NCI-H1930 (cell line): ENCODE data around the gene KCNB1.

ENCODE experiments used
- DNase-seq, 2 experiments: peaks; one replicate each; lab custom pipeline; 2025; lab: John Stamatoyannopoulos, UW

Gene KCNB1

GRCh38 chr20:49351775-49352174 is 130.7 kb downstream of the KCNB1 start:
- no peak for DNase-seq

GRCh38 chr20:49349694-49350252 is 132.7 kb downstream of the KCNB1 start:
- no peak for DNase-seq

DNA sequence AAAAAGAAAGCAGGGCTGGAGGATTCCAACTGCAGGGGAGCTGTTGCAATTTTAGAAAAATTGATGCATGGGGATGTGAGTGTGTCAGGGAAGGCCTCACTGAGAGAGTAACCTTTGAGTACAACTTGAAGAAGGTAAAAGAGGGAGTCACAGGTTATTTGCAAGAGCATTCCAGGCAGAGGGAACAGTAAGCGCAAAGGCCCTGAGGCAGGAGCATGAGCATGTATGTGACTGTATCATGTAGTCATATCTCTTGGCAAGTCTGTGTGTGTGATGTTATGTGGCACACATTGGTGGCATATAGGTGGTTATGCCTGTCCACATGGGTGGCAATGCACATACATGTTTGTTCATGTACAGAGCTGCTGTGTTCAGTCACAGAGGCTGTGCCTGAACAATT is 133.4 kb downstream of the KCNB1 start:
- DNase-seq, result no peak

DNA sequence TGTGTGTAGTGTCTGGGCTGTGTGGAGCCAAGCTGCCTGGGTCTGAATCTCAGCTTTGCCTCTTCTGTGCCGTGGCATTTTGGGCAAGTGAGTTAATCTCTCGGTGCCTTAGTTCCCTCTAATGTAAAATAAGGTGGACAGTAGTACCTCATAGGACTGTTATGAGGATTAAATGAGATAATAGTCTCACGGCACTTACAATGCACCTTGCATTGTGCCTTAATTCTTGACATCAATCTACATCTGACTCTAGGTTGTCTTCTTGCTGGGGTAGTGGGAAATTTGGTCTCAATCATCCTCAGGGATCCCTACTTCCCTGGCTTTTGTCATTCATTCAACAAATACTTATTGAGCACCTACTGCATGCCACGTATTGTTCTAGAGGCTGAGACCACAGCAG is 133.9 kb downstream of the KCNB1 start:
- no peak for DNase-seq

DNA sequence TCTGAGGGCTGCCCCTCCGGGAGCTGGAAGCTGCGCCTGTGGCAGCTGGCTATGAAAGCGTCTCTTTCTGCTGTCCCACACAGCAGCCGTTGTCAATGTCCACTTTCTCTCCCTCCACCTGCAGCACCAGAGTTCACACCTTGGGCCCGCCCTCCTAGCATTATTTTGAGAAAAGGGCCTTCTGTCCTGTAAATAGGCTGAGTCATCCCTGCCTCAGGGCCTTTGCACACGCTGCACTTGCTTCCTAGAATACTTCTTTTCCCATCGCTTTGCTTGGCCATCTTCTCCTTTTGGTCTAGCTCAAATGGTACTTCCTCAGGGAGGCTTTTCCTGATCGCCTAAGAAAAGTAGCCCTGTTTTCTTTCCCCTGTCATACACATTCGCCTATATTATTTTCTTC is 135.3 kb downstream of the KCNB1 start:
- DNase-seq, result no peak

- DNase-seq, result no peak
Observed at GRCh38 chr20:49346682-49347081, 135.8 kb downstream of the KCNB1 start.

GRCh38 chr20:49345524-49345923 is 136.9 kb downstream of the KCNB1 start:
- no peak for DNase-seq

GRCh38 chr20:49344975-49345374 is 137.5 kb downstream of the KCNB1 start:
- no peak for DNase-seq

DNA sequence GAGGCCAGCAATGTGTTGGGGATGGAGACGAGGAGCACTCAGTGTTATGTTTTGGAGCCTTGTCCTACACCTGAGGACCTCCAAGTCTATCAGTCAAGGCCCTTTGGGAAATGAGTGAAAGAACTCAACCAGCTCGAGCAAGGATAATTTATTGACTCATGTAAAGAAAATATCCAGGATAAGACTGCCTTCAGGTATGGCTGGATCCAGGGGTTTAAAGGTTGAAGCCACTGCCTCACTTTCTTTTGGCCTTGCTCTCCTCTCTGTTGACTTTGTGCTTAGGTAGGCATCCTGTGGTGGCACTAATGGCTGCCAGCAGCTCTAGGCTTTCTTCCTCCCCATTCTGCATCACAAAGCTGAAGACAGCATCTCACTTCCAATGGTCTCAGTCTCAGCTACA is 138.3 kb downstream of the KCNB1 start:
- DNase-seq, result no peak

- no peak for DNase-seq
Observed at GRCh38 chr20:49343246-49343645, 139.2 kb downstream of the KCNB1 start.

DNA sequence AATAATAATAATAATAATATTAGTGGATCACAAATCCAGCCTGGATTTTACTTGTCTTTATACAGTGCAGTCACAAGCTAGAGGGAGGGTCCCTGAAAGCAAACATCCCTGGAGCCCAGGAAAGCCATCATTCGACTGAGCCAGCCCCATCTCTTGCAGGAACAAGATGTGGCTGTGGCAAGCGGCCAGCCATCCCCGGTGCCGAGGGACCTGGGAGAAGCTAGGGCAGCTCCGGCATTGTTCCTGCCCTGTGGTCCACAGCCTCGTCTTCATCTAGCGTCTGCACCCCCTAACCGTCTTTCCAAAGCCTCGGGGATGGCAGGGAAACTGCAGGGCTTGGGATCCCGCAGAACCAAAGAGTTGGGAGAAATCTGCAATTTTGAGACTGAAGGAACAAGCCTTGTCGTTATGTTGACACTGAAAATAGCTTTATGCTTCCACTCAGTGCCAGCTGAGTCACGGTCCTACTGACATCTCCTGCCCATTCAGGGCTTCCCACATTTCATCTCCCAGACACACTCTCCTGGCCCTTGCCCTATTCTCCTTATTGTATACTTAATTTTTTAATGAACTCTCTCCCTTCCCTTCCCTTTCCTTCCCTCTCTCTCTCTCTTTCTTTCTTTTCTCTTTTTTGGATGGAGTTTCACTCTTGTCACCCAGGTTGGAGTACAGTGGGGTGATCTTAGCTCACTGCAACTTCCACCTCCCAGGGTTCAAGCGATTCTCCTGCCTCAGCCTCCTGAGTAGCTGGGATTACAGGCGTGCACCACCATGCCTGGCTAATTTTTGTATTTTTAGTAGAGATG is 142.1 kb downstream of the KCNB1 start:
- no peak for DNase-seq

DNA sequence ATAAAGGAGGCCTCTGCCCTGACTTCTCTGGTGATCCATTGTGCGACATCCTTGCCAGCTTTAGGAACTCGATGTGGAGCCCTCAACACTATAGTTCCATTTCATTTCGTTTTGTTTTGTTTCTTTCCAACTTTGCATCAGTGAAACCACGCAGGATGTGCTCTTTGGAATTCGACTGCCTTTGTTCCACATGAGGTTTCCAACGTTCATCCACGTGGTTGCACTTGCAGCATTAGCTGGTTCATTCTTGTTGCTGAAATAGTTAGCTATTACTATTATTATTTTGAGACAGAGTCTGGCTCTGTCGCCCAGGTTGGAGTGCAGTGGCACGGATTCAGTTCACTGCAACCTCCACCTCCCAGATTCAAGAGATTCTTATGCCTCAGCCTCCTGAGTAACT is 143.3 kb downstream of the KCNB1 start:
- no peak for DNase-seq

- DNase-seq, result no peak
Observed at GRCh38 chr20:49338061-49338460, 144.4 kb downstream of the KCNB1 start.

DNA sequence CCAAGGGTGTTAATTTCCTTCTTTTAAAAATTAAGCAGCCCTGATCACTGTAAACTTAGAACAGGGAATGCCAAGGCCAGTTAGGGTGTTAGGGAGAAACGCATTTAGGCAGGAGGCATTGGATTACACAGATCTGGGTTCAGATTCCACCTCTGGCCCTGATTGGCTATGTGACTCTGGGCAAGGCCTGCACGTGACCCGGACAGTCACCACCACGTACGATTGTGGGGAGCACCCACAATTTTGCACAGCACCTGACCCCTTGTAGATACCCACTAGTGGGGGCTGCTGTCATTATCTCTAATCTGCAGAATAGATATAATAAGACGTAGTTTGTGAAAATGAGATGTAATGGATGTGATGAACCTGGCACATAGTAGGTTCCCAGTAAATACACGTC is 145.1 kb downstream of the KCNB1 start:
- no peak for DNase-seq

- no peak for DNase-seq
Observed at GRCh38 chr20:49336786-49337185, 145.7 kb downstream of the KCNB1 start.

DNA sequence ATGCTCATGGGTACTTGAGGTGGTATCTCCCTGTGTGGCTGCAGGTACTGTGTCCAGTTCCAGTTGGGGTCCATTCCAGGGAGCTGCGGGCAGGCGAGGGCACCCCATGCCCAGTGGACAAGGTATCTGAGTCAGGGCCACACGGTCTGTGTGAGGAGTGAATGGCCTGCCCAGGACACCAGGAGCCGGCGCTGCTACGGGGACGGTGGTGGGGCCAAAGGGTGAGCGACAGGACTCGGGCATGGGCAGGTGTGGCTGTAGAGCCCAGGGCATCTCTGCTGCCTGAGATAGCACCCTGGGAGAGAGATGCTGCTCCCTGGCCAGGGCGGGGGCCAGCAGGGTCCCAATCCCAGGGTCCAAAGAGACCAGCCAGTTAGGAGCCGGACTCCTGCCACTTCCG is 147.0 kb downstream of the KCNB1 start:
- DNase-seq, result no peak

DNA sequence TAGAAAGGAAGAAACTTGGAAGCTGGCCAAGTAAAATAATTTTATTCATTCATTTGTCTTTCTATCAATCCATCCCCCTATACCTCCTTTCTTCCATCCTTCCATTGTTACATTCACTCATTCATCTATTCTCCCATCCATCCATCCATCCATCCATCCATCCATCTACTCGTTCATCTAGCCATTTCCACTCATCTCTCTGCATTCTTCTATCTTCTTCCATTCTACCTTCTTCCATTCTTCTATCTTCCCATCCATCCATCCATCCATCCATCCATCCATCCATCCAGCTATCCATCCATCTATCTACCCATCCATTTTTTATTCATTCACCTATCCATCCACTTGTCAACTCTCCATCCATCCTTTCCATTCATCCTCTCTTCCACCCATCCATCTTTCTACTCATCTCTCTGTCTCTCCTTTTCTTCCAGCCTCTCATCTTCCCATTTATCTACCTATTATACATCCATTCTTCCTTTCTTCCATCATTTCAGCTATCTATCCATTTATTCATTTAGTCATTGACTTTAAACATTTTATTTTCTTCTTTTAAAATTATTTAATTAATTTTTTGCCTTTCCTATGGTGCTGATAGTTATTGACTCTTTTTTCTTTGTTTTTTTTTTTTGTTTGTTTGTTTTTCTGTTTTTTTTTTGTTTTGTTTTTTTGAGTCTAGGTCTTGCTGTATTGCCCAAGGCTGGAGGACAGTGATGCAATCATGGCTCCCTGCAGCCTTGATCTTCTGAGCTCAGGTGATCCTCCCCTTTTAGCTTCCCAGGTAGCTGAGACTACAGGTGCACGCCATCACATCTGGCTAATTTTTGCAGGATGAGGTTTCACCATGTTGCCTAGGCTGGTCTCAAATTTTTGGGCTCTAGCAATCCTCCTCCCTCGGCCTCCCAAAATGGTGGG is 151.5 kb downstream of the KCNB1 start:
- DNase-seq, result no peak

DNA sequence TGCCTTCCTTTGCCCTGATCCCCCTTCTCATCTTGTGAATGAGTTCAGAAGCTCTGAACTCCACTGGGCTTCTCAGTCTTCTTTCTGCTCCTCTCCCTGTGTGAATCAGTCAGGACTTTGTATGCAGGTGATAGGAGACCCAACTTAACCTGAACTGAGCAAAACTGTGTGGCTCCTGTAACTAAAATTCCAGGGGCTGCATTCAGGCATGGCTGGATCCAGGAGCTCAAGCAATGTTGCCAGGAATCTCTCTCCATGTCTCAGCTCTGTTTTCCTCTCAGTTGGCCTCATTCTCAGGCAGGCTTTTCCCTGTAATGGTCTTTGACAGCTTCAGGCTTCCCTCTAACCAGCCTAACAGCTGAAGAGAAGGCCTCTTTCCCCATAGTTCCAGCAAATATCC is 153.7 kb downstream of the KCNB1 start:
- no peak for DNase-seq

DNA sequence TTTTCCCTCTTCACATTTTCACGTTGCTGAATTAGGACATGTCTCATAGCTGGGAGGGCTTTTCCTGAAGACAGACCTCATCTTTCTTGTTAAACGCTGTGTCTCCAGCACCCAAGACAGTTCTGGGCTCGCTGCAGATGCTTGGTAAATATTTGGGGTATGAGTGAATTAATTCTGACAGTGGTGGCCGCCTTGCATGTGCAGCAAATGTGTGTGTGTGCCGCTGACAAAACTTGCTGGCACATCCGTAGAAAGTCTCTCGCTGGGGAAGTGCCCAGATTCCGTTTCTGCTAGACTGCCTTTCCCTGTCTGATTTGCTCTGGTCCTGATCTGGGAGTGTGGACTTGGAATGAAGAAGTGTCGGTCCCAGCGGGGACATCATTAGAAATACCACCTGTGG is 156.4 kb downstream of the KCNB1 start:
- no peak for DNase-seq

DNA sequence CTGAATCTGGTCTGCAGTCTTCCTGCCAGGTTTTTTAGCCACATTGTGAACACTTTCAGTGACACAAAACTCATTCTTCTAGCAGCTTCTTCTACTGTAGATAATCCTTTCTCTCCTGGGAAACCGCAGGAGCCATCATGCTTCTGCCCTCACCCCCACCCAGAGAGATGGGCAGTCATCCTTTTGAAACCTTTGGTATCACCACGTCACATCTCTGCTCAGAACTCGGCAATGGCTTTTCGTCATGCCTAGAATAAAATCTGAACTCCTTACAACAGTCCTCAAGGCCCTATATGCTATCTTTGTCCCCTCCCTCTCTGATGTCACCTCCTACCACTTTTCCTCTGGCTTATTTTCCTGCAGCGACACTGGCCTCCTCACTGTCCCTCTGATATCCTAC is 158.2 kb downstream of the KCNB1 start:
- DNase-seq, result no peak

DNA sequence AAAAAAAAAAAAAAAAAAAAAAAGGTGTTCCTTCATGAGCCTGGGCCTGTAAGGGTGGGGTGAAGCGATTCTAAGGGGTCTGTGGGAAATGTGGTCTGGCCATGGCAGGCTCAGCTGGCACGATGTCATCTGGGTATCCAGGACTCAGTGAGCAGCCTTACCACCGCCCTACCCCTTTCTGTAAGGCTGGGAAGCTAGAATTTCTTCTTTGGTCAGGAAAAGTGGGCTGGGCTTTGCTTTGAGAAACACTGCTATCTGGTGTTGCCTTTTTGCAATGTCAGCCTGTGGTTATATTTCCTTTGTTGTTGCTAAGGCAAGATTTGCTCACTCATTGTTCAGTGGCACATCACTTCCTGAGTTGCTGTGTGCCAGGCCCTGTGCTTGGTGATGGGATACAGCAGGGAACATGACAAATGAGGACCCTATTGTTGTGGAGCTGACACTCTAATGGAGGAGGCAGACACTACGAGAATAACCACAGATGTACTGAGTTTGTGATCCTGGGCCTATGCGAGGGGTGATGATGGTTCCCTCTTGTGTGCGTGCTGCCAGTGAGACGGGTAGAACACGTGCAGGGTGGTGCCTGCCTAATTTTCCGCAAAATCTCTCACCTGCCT is 158.7 kb downstream of the KCNB1 start:
- no peak for DNase-seq

- DNase-seq, result peak in 1 of 2 experiments; percentile 16
Observed at GRCh38 chr20:49320460-49320859, 162.0 kb downstream of the KCNB1 start.
